Stimulated activated CD8-positive, alpha-beta memory T cell treated with anti-CD3 and anti-CD28 coated beads, Interleukin-7, amount 100 ng/mL, for 48 hours (primary cell): Measurements from ENCODE around the gene FXYD1.
"Not testable (repeated sequence)": the region's sequence is repeated elsewhere in the genome, so short reads cannot be mapped to it uniquely, and the experiment has no call there.

Experiments used
- DNase-seq, 2 donors: peaks; one replicate each; pipeline ENCODE4 v3.0.0-alpha.2; 2020; ENCODE audit warnings: low read depth in 1 of 2; ENCODE audit errors: extremely low read depth in 1 of 2

The FXYD1 gene

DNA sequence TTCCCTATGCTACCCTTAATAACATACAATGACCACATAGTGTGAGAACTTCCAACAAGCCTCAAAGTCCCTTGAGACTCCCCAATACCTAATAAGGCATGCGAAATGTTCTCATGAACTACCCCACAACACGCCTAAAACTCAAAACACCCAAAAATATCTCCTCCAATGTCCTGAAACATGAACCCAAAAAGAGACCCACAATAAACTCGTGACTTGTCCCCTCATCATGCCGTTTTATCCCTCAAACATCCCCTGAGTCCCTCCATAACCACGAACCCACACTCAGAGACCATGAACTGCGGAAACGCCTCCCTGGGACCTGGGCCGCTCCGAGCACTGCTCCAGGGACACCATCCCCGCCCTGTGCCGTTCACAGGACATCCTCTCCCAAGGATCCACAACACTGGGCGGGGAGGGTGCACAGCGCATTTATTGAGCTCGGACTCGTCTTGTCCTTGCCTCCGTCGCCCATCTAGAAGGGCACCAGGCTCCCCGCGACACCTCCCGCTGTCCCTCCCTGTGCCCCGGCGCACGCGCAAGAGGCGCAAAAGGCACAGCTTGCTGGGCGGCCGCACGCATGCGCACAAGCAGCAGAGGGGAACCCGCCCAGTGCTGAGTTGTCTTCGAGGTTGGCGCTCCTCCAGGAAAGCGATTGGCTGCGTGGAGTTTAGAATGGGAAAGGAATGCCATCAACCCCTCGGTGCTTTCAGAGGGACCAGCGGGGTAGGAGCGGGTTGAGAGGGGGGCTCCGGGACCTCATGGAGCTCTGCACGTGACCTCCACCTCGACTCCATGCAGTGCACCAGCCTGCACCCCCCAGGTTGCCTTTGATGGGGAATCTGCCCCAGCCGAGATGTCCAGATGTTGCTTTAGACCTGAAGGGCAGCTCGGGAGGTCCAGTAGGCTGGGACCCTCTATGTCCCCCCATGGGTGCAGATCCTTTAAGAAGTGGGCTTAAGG lies 14.2 kb upstream of the FXYD1 start:
- DNase-seq, result peak; percentile 74 to 80

DNA sequence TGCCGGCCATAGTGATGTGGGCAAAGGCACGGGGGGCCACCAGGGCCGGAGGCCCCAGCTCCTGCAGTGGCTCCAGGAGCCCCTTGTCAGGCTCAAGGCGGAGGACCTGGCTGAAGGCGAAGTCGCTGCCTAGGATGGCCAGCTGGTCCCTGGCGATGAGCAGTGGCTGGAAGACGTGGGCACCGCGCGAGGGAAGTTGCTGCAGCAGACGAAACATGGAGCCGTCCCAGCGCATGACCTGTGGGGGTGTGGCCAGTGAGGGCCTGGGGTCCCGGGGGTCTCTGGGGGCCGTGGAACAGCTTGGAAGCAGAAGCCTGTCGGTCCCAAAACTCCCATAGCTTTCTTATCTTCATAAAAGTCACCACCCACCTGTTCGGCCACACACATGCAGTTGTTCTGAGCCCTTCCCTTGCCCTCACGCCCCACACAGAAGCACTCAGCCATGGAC lies 13.3 kb upstream of the FXYD1 start:
- no peak for DNase-seq

DNA sequence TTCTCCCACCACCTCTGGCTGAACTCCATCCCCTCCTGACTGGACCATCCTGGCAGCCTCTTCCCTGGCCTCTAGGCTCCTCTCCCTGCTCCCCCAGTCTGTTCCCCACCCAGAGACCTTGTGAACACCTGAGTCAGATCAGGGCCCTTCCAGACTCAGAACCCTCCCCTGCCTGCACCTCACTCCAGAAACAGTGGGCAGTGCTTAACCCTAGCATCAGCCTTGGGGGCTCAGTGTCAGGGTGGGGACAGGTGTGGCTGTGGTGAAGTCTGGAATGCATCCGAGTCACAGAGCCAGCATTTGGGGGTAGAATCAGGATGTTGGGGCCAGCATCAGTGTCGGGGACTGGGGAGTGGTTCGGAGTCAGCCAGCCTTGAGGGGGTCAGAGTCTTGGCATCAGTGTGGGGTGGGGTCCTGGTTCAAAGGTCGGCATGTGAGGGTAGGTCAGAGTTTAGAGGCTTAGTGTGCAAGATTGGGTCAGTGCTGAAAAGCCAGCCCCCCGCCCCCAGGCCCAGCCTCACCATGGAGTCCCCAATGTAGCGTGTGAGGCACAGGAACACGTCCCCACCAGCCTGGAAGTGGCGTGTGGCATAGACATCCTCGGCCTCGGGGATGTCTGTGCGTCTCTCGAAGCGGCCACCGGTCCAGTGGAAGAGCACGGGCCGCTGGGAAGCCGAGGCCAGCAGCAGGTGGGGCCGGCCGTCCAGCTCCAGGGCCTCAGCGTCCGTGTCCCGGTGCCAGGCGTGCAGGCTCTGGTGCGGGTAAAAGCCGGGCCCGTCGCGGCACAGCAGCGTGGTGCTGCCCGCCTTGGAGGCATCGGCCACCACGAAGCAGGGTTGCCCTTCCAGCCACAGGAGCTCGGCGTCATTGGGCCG lies 12.6 kb upstream of the FXYD1 start:
- DNase-seq, result no peak

DNA sequence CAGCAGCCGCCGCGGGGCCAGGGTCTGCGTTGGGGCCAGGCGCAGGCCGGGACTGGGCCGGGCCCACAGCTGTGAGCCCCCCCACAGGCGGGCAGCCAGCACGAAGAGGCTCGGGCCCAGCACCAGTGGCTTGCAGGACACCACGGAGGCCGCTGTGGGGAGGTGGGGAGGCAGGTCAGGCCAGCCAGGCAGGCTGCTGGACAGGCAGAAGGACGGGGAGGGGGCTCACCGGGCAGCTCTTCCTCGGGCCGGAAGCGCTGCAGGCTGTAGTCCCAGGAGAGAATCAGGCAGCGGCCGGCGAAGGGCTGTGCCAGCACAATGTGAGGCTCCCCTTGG lies 12.0 kb upstream of the FXYD1 start:
- no peak for DNase-seq

DNA sequence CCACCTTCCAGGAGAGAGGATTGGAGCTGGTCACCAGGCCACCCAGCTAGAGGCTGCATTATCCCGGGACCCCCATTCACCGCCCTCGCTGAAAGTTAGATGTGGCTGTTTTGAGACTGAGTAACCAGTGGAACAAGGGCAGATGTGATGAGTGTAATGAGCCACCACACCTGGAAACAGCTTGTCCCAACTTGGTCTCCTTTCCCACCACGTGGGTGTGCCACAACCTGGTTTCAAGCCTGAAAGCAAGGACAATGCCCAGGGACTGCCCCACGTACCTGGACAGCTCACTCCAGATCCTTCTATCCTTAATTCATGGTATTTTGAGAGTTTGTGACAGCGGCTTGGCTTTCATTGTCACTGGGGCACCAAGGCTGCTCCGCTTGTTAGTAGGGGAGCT lies 10.8 kb upstream of the FXYD1 start:
- DNase-seq, result no peak

DNA sequence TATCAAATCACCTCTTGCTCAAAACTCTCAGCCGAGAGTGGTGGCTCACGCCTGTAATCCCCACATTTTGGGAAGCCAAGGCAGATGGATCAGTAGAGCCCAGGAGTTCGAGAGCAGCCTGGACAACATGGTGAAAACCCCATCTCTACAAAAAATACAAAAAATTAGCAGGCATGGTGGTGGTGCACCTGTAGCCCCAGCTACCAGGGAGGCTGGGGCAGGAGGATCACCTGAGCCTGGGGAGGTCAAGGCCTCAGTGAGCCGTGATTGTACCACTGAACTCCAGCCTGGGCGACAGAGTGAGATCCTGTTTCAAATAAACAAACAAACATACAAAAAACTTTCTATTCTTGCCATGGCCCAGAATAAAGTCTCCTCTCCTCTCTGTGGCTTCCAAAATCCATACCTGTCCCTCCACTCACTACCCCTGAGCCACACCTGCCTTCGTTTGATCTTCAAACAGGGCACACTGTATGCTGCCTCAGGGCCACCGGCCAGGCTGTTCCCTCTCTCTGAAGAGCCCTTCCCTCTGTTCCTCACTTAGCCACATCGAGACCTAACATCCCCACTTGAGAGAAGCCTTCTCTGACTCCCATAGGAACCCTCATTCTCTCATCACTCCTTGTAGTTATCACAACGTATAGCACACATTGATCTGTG lies 10.1 kb upstream of the FXYD1 start:
- no peak for DNase-seq

DNA sequence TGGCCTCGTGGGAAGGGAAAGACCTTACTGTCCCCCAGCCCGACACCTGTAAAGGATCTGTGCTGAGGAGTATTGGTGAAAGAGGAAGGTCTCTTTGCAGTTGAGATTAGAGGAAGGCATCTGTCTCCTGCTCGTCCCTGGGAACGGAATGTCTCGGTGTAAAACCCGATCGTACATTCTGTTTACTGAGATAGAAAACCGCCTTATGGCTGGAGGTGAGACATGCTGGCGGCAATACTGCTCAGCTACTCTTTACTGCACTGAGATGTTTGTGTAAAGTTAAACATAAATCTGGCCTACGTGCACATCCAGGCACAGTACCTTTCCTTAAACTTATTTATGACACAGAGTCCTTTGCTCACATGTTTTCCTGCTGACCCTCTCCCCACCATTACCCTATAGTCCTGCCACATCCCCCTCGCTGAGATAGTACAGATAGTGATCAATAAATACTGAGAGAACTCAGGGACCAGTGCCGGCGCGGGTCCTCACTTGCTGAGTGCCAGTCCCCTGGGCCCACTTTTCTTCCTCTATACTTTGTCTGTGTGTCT lies 8.8 kb upstream of the FXYD1 start:
- not testable (repeated sequence) for DNase-seq

DNA sequence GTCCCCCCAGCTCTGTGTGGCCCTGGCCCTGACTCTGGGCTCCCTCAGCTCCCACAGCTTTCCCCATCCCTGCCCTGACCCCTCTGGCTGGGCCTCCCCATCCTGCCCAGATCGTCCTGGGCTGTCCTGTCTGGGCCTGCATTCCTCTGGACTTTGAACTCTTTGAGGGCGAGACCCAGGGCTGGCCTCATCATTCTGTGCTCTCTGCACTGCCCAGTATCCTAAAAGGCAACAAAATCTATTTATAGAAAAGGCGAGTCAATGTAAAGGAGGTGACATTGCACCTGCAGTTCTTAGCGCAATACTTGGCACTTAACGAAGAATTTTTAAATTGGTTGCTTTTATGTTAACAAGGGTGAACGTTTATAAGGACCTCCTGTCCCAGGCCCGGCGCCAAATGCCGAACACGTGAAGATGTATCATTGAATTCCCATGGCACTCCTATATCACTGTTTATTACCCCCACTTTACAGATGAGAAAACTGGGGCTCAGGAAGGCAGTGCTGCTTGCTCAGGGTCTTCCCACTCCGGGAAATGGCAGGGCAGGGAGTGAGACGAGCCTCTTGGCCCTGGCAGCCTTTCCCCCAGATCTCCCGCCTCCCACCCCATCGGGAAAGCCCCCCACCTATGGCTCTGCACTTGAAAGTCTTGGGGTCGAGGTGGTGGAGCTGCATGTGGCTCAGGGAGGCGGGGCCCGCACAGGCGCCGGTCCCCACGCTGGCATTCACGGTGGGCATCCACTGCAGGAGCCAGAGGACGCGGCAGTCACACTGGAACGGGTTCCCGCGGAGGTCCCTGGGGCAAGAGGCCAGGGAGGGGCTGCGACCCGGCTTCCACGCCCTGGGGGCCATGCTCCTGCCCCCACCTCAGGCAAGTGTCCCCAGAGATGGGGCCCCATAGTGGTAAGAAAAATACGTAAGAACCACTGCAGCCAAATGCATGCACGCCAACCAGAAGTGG lies 7.6 kb upstream of the FXYD1 start:
- DNase-seq, result no peak

DNA sequence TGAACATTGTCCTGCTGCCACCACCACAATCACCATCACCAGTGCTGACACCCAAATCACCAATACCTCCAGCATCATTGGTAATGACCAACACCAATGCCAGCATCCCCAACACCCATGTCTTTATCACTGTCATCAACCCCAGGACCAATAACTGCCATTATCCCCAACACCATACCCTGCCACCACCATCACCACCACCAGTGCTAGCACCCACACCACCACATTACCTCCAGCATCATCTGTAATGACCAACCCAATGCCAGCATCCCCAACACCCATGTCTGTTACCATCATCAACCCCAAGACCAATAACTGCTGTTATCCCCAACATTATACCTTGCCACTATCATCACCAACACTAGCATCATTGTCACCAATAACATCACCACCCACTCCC lies 6.4 kb upstream of the FXYD1 start:
- no peak for DNase-seq

DNA sequence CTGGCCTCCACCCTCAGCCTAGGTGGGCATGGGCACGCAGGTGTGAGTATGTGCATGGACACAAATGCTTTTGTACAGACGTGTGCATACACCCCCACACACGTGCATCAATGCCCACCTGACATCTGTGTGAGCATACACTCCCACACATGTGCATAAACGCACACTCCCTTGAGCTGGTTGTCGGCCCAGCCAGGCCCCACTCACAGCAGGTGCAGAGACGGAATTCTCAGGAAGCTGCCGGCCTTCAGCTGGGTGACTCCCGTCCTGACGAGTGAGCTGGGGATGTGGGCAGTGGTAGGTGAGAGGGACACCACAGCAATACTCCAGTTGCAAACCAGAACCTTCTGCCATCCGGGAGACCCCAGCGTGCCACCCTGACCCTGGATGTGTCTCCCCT lies 4.8 kb upstream of the FXYD1 start:
- no peak for DNase-seq

DNA sequence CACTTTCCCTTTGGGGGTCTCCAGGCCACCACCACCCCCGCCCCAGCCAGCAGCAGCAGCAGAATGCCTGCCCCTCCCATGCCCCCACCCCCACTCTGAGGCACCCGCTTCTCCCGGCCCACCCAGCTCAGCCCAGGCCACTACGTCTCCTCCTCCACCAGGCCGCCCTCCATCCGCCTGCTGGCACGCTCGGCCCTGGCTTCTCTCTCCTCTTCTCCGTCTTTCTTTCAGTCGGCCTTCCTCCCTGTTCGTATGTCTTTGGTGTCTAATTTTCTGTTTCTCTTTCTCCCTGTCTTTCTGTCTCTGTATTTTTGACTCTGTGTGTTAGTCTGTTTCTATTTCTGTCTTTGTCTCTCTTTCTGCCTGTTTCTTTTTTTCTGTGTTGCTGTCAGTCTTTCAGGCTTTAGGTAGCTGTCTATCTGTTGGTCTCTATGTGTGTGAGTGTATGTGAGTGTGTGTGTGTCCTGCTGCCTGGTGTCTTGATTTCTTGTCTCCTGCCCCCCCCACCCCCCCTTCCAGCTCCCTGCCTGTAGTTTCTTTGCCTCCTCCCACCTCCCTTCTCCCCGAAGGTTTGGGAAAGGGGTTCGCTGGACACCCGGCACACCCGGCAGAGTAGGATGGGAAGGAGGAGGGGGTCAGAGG lies 3.9 kb upstream of the FXYD1 start, which contains the start of gene LGI4:
TSS of gene LGI4 (minus strand) at position 459 of the 642 bp plus-strand sequence. CDS start at position 80, 379 bp downstream.
- DNase-seq, result no peak

DNA sequence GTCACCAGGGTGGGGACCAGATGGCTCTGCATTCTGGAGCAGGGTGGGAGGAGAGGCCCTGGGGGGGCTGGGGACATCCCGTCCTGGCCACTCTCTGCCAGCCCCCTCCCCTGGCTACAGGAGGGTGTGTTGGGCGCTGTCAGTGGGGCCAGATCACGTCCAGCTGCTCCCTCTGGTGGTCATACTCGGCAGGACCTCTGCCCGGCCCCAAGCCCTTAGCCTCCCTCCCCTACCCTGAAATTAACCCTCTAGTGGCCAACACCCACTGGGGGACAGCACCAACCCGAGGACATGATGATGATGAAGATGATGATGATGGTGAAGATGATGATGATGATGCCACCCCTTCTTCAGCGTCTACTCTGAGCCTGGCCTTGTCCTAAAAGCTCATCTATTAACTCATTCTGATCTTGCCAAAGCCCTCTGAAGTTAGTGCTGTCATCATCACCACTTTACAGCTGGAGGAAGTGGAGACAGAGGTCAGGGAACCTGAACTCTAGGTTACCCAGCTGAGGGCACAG lies 3.2 kb upstream of the FXYD1 start:
- peak; percentile 43 to 55 for DNase-seq

DNA sequence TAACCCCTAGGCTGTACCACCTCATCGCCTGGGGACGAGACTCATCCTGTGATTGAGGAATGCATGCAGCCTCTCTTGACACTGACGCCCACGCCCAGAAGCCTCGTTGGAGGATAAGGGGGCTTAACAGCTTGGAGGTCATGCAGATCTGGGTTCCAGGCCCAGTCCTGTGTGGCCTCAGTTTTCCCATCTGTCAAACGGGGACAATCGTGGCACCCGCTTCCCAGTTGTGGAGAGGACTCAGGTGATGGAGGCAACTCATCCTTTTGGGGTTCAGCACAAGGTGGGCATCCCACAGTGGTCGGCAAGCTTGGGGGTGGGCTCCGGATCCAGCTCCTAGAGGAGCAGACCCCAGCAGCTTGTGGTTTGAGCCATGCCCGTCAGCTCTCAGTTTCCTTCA lies 2.4 kb upstream of the FXYD1 start:
- no peak for DNase-seq

DNA sequence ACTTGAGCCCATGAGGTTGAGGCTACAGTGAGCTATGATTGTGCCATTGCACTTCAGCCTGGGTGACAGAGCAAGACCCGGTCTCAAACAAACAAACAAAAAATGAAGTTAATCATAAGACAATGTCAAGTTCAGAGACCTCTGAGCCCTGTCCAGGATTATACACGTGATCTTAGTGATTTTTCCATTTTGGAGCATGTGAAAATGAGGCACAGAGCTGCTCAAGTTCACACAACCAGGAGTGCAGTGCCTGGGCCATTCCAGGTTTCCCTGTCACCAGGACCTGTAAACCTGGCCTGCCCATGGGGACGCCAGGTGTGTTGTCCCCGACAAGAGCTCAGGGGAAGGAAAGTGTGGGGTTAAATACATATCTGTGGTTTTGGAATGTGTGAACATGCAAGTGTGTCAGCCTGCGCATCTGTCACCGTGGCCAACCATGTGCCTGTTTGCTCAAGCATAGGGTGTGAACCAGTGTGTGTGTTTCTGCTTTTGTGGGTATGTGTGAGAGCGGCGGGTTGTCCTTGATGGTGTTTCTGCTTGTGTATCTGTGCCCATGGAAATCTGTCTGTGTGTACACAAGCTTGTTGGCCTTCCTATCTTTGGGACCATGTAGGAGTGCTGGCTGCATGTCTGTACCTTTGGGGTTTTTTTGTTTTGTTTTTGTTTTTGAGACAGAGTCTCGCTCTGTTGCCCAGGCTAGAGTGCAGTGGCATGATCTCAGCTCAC lies 1.5 kb upstream of the FXYD1 start:
- no peak for DNase-seq

DNA sequence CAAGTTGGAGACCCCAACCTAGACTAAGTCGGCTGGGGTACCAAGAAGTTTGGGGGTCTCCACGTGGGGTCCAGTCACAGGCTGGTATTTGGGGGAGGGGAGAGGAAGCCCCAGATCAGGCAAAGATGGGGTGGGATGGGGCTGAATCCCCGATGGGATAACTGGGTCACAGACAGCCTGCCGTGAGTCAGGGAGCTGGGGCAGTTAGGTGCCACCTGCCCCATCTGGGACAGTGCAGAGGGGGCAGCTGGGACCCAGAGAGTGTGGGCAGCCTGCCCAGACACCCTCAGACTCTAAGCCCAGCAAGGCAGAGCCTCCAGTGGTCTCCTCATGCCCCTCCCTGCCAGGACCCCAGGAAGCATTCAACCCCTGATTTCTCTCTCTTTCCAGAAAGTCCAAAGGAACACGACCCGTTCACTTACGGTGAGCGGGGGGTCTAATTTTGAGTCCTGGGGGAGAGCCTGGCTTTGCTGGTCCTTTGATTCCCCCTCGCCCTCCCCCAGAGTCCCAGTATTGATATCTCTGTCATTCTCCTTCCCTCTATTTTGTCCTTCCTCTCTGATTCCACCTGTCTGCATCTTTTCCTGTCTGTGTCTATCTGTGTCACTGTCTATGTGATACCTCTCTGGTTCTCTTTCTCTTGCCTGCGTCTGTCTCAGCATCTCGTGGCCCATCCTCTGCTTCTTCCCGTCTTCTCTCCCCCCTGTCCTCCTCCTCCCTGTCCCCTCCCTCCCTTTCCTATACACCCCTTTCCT lies 1.8 kb downstream of the FXYD1 start:
- DNase-seq, result no peak

DNA sequence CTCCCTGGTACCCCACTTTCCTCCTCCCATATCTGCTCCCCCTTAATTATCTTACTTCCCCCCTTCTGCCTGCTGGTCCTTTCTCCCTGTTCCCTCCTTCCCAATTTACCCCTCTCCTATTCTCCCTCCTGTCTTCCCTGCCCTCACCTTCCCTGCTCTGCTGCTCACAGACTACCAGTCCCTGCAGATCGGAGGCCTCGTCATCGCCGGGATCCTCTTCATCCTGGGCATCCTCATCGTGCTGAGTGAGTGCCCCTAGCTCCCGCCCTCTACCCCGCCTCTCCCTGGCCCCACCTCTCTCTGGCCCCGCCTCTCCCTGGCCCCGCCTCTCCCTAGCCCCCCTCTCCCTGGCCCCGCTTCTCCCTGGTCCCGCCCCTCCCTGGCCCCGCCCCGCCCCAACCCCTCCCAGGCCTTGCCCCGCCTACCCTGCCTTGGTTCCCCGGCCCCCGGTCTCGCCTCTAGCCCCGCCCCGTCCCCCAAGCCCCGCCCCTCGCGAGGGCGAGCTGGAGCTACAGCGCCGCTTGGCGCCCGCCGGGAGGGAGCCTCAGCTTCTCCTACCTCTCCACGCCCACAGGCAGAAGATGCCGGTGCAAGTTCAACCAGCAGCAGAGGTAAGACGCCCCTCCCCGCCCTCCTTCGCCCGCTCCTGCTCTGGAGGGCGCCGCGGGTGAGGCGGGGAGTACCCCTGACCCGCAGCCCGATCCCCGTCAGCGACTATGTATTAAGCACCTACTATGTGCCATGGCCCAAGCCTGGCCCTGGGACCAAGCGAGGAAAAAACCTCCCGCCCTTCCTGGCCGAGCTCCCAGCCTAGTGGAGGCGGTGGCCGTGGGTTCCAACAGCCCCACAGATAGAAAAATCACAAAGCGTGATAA lies 2.6 kb downstream of the FXYD1 start:
- peak; percentile 90 to 95 for DNase-seq
